Measurements from ENCODE around the gene FTSJ1.

DNA sequence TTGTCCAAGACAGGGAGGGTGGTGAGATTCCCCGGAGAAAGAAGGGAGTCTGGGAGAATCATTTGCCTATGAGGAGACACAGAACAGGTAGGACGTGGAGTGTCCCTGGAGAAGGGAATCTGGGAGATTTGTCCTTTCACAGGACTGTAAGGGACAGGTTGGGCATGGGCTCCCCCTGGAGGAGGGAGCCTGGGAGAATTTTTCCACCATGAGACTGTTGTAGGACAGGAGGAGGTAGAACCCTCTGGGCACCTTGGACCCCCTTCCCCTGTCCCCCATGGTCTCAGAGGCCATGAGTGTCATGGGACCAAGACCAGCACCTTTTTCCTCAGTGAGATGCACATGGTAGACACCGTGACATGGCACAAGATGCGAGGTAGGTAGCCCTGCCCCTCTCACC is 35.6 kb downstream of the FTSJ1 start:
- no peak for TF ChIP-seq POLR2AphosphoS5 (IDR thresholded peaks at IDR 0.05; ENCODE audit: borderline replicate concordance, low read depth, low read length)
- TF ChIP-seq EZH2 (IDR thresholded peaks at IDR 0.05): no peak
